D721Med (cell line): ENCODE measurements around the gene TACR1.

Source experiments
- DNase-seq: peaks from one replicate; pipeline ENCODE4 v3.0.0; 2011; ENCODE audit warnings: low spot score; ENCODE audit not compliant: insufficient read length
- FAIRE-seq: peaks from 2 replicates; lab custom pipeline; 2011; peaks lifted over from hg19 to GRCh38; lab: Jason Lieb, UNC
- CTCF ChIP-seq: IDR thresholded peaks from 2 replicates; pipeline ENCODE4 v1.5.1; 2012; ENCODE audit warnings: mild to moderate bottlenecking, control low read depth; ENCODE audit not compliant: insufficient read depth; ENCODE audit errors: missing control alignments

TACR1 gene

GRCh38 chr2:75142081-75142480 lies 57.2 kb downstream of the TACR1 start:
- TF ChIP-seq CTCF, result no peak
- DNase-seq (no peak), FAIRE-seq (no peak)

- FAIRE-seq (no peak), DNase-seq (no peak)
- no peak for TF ChIP-seq CTCF
Measured at GRCh38 chr2:75140288-75140687, 59.0 kb downstream of the TACR1 start.

- TF ChIP-seq CTCF, result no peak
- no peak for DNase-seq
- no peak for FAIRE-seq
Measured at GRCh38 chr2:75139171-75139570, 60.1 kb downstream of the TACR1 start.

DNA sequence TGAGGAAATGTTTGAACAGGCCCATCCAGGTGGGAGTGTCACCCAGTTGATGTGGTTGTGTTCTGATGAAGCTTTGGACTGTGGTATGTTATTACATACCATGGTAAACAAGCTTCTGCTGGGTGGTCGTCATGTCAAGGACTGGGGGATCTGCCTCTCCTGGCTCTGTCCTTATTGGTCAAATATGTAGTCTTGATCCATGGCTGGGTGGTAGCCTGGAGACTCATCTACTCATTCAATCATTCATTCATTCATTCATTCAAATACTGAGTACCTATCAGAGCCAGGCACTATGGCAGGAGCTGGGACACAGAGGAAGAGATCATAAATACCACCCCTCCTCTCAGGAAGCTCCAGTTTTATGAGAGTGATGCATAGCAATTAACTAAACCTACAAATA lies 60.8 kb downstream of the TACR1 start:
- no peak for FAIRE-seq
- no peak for DNase-seq
- TF ChIP-seq CTCF, result no peak

DNA sequence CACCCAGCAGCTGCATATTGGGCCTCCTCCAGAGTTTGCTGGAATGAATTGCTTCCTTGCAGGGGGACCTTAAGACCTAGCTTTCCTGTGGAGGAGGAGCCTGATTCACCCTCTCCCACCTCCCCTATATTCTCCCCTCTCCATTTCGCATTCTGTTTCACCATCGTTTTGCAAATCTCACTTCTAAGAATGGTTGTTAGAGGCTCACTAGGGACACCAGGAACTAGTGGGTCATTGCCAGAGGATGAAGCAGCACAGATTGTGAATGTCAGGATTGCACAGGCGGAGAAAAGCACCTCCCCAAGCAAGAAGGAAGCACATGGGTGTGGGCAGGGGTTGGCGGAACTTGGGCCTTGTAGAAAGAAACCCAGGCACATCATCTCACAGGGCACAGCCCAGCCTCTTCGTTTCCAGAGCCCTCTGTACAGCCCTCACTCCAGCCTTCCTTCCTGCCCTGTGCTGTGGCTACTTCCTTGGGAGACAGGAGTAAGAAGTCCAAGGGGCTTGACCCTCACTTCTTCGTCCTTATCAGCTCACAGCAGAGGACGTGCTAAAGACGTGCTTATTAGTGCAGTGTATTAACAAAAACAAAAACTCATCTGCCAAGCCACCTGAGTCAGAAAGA lies 63.4 kb downstream of the TACR1 start:
- FAIRE-seq, result no peak

GRCh38 chr2:75134860-75135259 lies 64.5 kb downstream of the TACR1 start:
- DNase-seq (no peak), FAIRE-seq (no peak)
- no peak for TF ChIP-seq CTCF

More for the DNA sequence above, 63.4 kb downstream of the TACR1 start:
- TF ChIP-seq CTCF, result no peak
- no peak for DNase-seq
